Keratinocyte (primary cell): ENCODE measurements around the gene NPIPB9. TPM values are rescaled to one million over a fixed set of nuclear protein-coding genes. Genes with fewer than 3 reads are reported as not detected.
"Not testable (repeated sequence)": the region's sequence is repeated elsewhere in the genome, so short reads cannot be mapped to it uniquely, and the experiment has no call there.

Experiments
- DNase-seq: peaks from one replicate; pipeline ENCODE4 v3.0.0-alpha.2; 2011; ENCODE audit warnings: low read depth, missing footprints, low spot score
- FAIRE-seq: peaks from 2 replicates; lab custom pipeline; 2011; peaks lifted over from hg19 to GRCh38; lab: Jason Lieb, UNC
- H2AFZ ChIP-seq: 2 replicates; pipeline ENCODE4 v1.6.0; 2012; ENCODE audit warnings: low read length, control low read depth, inconsistent platforms; ENCODE audit not compliant: control insufficient read depth
- H3K27ac ChIP-seq: 2 replicates; pipeline ENCODE4 v1.5.1; 2011; ENCODE audit warnings: low read length; ENCODE audit not compliant: control insufficient read depth, insufficient read depth
- H3K27me3 ChIP-seq: 3 replicates; pipeline ENCODE4 v1.6.0; 2011; ENCODE audit warnings: low read length; ENCODE audit not compliant: control insufficient read depth, insufficient read depth; ENCODE audit errors: extremely low read depth
- H3K36me3 ChIP-seq, 2 experiments: 2 replicates in 1 of 2; 3 replicates in 1 of 2; pipeline ENCODE4 v1.5.1; 2011; ENCODE audit warnings: low read length in 2 of 2, mild to moderate bottlenecking in 1 of 2; ENCODE audit not compliant: control insufficient read depth in 2 of 2, insufficient read depth in 2 of 2; ENCODE audit errors: extremely low read depth in 1 of 2
- H3K4me1 ChIP-seq: 3 replicates; pipeline ENCODE4 v1.5.1; 2011; ENCODE audit warnings: low read length; ENCODE audit not compliant: control insufficient read depth, insufficient read depth; ENCODE audit errors: extremely low read depth
- H3K4me2 ChIP-seq: 3 replicates; pipeline ENCODE4 v1.6.0; 2011; ENCODE audit warnings: low read depth, low read length; ENCODE audit not compliant: control insufficient read depth, insufficient read depth; ENCODE audit errors: extremely low read depth
- H3K4me3 ChIP-seq, 3 experiments: fragments of 200-600 bp in 1 of 3; sonication (generic) in 1 of 3; 2 replicates in 2 of 3; 3 replicates in 1 of 3; pipeline ENCODE4 v1.5.1; 2011 to 2016; ENCODE audit warnings: low read length in 3 of 3, mild to moderate bottlenecking in 3 of 3, control low read depth in 2 of 3, inconsistent platforms in 1 of 3, low read depth in 1 of 3, mixed read lengths in 1 of 3, mixed run types in 1 of 3, moderate library complexity in 1 of 3; ENCODE audit not compliant: control insufficient read depth in 2 of 3, insufficient read depth in 2 of 3; ENCODE audit errors: extremely low read depth in 1 of 3
- H3K79me2 ChIP-seq: 2 replicates; pipeline ENCODE4 v1.6.0; 2012; ENCODE audit warnings: low read length; ENCODE audit not compliant: control insufficient read depth, insufficient read depth
- H3K9ac ChIP-seq: 3 replicates; pipeline ENCODE4 v1.6.0; 2011; ENCODE audit warnings: low read length; ENCODE audit not compliant: control insufficient read depth, insufficient read depth; ENCODE audit errors: extremely low read depth
- H3K9me1 ChIP-seq: 3 replicates; pipeline ENCODE4 v1.6.0; 2011; ENCODE audit warnings: low read length; ENCODE audit not compliant: control insufficient read depth, insufficient read depth; ENCODE audit errors: extremely low read depth
- H3K9me3 ChIP-seq: 2 replicates; pipeline ENCODE4 v1.5.1; 2012; ENCODE audit warnings: low read depth, low read length; ENCODE audit not compliant: control insufficient read depth
- H4K20me1 ChIP-seq: 3 replicates; pipeline ENCODE4 v1.6.0; 2011; ENCODE audit warnings: low read length; ENCODE audit not compliant: control insufficient read depth, insufficient read depth; ENCODE audit errors: extremely low read depth
- dilution Hi-C: fragments of 300-500 bp; cut with MboI; formaldehyde crosslinking; loops from one replicate; pipeline ENCODE4 v1.7.0; 2020; ENCODE audit warnings: low sequenced_read_pairs; ENCODE audit not compliant: extremely low pct_ligation_motif_present
- polyA minus RNA-seq, 3 experiments: library from RNA; depleted of rRNA, polyadenylated mRNA; stranded (reverse); fragments of >200 nt; gene quantifications; 1 replicate in 1 of 3; 2 replicates in 1 of 3; 3 replicates in 1 of 3; pipeline ENCODE4 v1.2.3, GENCODE V29; 2011
- polyA plus RNA-seq, 5 experiments: library from polyadenylated mRNA; depleted of rRNA in 3 of 5; stranded (reverse) in 3 of 5; stranded (forward) in 1 of 5; unstranded in 1 of 5; fragments of >200 nt; gene quantifications; 1 replicate in 1 of 5; 2 replicates in 3 of 5; 3 replicates in 1 of 5; pipeline versions ENCODE4 v1.2.1 to v1.2.3, GENCODE V29; 2011 to 2012; ENCODE audit warnings: missing spikeins in 2 of 5, low read depth in 1 of 5, low replicate concordance in 1 of 5

NPIPB9 gene
- polyA plus RNA-seq (0.20 to 0.46 TPM (median 0.38 TPM) in 3 replicates), polyA minus RNA-seq (0.49 to 2.0 TPM in 2 of 3 replicates, not detected in the other)
- polyA plus RNA-seq (2011; ENCODE audit: low read depth), result 1.7 TPM
- 0.06 and 0.10 TPM in 2 replicates for polyA plus RNA-seq (2011; cell fraction: cytosol; rRNA removed)
- 2.9 and 3.1 TPM in 2 replicates for polyA plus RNA-seq (2011; cell fraction: nucleus; rRNA removed)
- 0.23 and 1.6 TPM in 2 replicates for polyA plus RNA-seq (2012; ENCODE audit: low replicate concordance)
- not detected for polyA minus RNA-seq (2011; cell fraction: cytosol; rRNA and poly(A)+ RNA removed)
- 2.1 and 7.8 TPM in 2 replicates for polyA minus RNA-seq (2011; cell fraction: nucleus; rRNA and poly(A)+ RNA removed)

DNA sequence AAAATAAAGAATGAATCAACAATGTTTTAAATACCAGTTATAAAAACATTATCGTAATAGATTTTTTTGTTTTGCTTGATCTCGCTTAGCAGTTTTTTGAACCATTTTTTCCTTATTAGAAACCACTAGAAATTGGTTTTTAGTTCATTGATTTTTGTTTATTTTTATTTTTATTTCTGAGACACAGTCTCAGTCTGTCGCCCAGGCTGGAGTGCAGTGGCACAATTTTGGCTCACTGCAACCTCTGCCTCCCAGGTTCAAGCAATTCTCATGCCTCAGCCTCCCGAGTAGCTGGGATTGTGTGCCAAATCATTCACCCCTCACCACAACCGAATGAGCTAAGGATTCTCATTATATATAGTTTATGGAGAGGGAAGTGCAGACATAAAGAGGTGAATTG is at the start of gene NPIPB9:
Gene NPIPB9 (plus strand): TSS at position 301 of the 400 bp plus-strand sequence.
- dilution Hi-C loops, H3K9me3 ChIP-seq, H2AFZ ChIP-seq, H3K27me3 ChIP-seq, H3K4me2 ChIP-seq, H3K4me3 ChIP-seq, DNase-seq, H3K9ac ChIP-seq, H4K20me1 ChIP-seq, H3K9me1 ChIP-seq, H3K36me3 ChIP-seq, H3K27ac ChIP-seq, FAIRE-seq, H3K79me2 ChIP-seq, H3K4me1 ChIP-seq: not testable (repeated sequence)

DNA sequence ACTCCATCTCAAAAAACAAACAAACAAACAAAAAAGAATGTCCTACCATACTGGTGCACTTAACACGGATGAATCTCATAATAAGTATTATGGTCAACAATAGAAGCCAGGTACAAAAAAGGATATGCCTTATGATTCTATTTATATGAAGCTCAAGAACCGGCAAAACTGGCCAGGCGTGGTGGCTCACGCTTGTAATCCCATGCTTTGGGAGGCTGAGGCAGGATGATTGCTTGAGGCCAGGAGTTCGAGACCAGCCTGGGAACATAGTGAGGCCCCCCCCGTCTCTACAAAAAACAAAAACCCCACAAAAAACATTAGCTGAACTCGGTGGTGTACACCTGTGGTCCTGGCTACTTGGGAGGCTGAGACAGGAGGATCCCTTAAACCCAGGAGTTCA is 47.3 kb upstream of the NPIPB9 start:
- FAIRE-seq, H3K9ac ChIP-seq, H3K36me3 ChIP-seq, H3K4me3 ChIP-seq, H3K9me1 ChIP-seq, DNase-seq, H4K20me1 ChIP-seq, H2AFZ ChIP-seq, H3K4me2 ChIP-seq, H3K4me1 ChIP-seq, H3K27me3 ChIP-seq, H3K27ac ChIP-seq, H3K79me2 ChIP-seq, dilution Hi-C loops, H3K9me3 ChIP-seq: not testable (repeated sequence)

DNA sequence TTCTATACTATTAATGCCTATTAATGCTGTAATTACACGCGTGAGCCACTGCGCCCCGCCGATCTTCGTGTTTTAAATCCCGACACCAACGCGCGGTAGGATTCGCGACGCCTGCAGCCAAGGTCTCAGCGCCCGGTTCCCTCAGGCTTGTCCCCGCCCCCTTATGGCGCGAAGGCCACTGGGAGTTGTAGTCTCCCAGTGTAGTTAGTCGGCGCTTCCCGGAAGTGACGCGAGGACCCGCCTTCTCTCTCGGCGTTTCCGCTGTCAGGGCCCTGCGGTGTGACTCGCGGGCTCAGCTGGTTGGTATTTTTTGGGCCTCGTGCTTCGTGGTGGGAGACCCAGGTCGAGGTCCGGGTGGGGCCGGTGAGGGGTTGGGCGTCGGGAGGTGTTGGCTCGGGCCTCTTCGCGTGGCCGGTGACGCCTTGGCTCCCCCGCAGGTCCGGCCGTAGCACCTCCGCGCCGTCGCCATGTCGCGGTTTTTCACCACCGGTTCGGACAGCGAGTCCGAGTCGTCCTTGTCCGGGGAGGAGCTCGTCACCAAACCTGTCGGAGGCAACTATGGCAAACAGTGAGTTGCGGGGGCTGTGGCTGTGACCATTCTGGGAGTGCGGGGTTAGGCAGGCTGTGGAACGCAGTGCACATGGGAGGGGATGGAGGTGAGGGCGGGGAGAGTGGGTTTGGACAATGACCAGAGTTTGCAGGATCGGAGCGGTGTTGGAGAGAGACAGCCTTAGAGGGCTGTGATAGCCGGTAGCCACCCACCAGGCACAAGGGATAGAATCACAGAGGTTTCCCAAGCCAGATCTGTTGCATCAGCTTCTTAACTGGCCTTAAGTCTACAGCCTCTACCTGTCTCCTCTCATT is 40.1 kb upstream of the NPIPB9 start, which contains the start of gene EIF3C:
Gene EIF3C (plus strand): TSS at position 245 of the 864 bp plus-strand sequence. CDS start 223 bp downstream, at position 468.
- not testable (repeated sequence) for FAIRE-seq

DNA sequence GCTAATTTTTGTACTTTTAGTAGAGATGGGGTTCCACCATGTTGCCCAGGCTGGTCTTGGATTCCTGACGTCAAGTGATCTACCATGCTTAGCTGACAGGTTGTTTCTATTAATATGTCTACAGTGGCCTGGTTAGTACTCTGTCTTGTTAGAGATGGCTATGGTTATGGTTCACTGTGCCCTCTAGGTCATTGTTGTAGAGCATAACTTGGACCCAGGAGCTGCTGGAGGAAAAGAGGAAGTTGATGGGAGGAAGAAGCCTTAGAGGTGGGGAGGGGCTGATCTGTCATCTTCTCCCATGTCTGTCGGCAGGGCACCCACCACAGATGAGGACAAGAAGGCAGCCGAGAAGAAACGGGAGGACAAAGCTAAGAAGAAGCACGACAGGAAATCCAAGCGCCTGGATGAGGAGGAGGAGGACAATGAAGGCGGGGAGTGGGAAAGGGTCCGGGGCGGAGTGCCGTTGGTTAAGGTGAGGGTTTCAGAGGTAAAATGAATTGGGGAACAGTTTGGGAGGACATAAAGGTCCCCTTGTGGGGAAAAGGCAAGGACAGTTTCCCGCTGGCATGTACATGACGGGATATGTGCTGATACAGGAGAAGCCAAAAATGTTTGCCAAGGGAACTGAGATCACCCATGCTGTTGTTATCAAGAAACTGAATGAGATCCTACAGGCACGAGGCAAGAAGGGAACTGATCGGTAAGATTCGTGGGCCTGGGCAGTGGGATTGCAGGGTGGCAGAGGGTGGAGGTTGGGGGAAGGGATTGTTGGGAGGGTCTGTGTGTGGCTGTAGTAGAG is 28.5 kb upstream of the NPIPB9 start:
- H3K36me3 ChIP-seq, DNase-seq, H3K9ac ChIP-seq, FAIRE-seq, H3K27ac ChIP-seq, H3K9me3 ChIP-seq, H3K4me2 ChIP-seq, H2AFZ ChIP-seq, H3K79me2 ChIP-seq, dilution Hi-C loops, H3K4me3 ChIP-seq, H3K27me3 ChIP-seq, H4K20me1 ChIP-seq, H3K9me1 ChIP-seq, H3K4me1 ChIP-seq: not testable (repeated sequence)

More for the DNA sequence above, 40.1 kb upstream of the NPIPB9 start, which contains the start of gene EIF3C:
- H3K4me2 ChIP-seq, DNase-seq, H3K9me1 ChIP-seq, H3K27ac ChIP-seq, H3K36me3 ChIP-seq, H3K9ac ChIP-seq, H3K9me3 ChIP-seq, H4K20me1 ChIP-seq, H2AFZ ChIP-seq, H3K4me1 ChIP-seq, H3K79me2 ChIP-seq, H3K27me3 ChIP-seq, dilution Hi-C loops: not testable (repeated sequence)
- H3K4me3 ChIP-seq, result peak within 1 kb of the TSS in 2 of 3 experiments; percentile 29 to 35
